ENCODE data around the gene LSM3. TPM values are rescaled to one million over a fixed set of nuclear protein-coding genes. Genes with fewer than 3 reads are reported as not detected.

Gene LSM3
- total and polyA plus RNA-seq, 2 of the 4 experiments (the other 2 are of a cell fraction), result 3.4 to 11.5 TPM

- no peak overlapping the region for H3K56ac ChIP-seq (ENCODE audit: extremely low read depth, insufficient read depth, low read length)
- no peaks in the 10 kb centered on the region for H4K20me1 ChIP-seq (ENCODE audit: insufficient read depth, low read length)
- H2BK15ac ChIP-seq (ENCODE audit: low read depth, low read length), result no peak overlapping the region; the same call in 2 of the 3 replicates
- ATAC-seq (ENCODE audit: low read depth) (no peak), DNase-seq (no peak)
- H3K9me3 ChIP-seq (ENCODE audit: control insufficient read depth, insufficient read depth, low read length), result peaks cover 2% of the 10 kb centered on the region; the same call in 1 of the 2 replicates
- no peak overlapping the region; the same call in 1 of the 2 replicates for H2BK120ac ChIP-seq (ENCODE audit: low read depth, low read length)
- in situ Hi-C loops (cut with MboI; ENCODE audit: low sequenced_read_pairs), result no loop called here
- BruUV-seq (replicated peaks), result no TSS peak
- intact Hi-C loops (cut with micrococcal nuclease), result no loop called here
- H3K9me1 ChIP-seq (ENCODE audit: insufficient read depth, low read length), result no peaks in the 10 kb centered on the region
- POLR2A ChIA-PET (ENCODE audit: unreplicated experiment), result no interaction called here
- H3K9ac ChIP-seq (ENCODE audit: low read depth, low read length), result no peak overlapping the region
- no peak overlapping the region for H3K4me2 ChIP-seq (ENCODE audit: low read depth, low read length)
- CTCF ChIA-PET, result no interaction called here
- no peaks in the 10 kb centered on the region for H3K36me3 ChIP-seq (ENCODE audit: control insufficient read depth, insufficient read depth, low read length)
- no peak overlapping the region for H2AFZ ChIP-seq (replicated peaks; ENCODE audit: low read length, poor library complexity)
- no peak overlapping the region for H4K91ac ChIP-seq (ENCODE audit: insufficient read depth, low read depth, low read length)
- no peaks in the 10 kb centered on the region for H3K79me1 ChIP-seq (ENCODE audit: low read depth in 1 of 2, low read length in 2 of 2)
- WGBS, 2 experiments (ENCODE audit: extremely low coverage in 2 of 2, insufficient read length in 1 of 2), result 88% methylated on average over 5 of the region's 7 CpGs; no CpG with 5 or more reads in 1 of the 2 experiments
- TF ChIP-seq NFE2L2 (IDR thresholded peaks at IDR 0.05; ENCODE audit: low read depth, low read length) (no peak), POLR2A (IDR thresholded peaks at IDR 0.05; ENCODE audit: low read depth, low read length) (no peak), MXI1 (IDR thresholded peaks at IDR 0.05; ENCODE audit: borderline replicate concordance, low read depth, low read length) (no peak), MAFK (IDR thresholded peaks at IDR 0.05; ENCODE audit: low read depth, low read length) (no peak), FOS (IDR thresholded peaks at IDR 0.05; ENCODE audit: low read depth, low read length) (no peak), SMC3 (IDR thresholded peaks at IDR 0.05; ENCODE audit: low read depth, low read length) (no peak), ELK1 (IDR thresholded peaks at IDR 0.05; ENCODE audit: borderline replicate concordance, low read depth, low read length) (no peak), CTCF (conservative IDR thresholded peaks at IDR 0.05; ENCODE audit: low read depth, low read length) (no peak), CEBPB (IDR thresholded peaks at IDR 0.05; ENCODE audit: low read depth, low read length) (no peak)
- no peak overlapping the region for H3K14ac ChIP-seq (replicated peaks; ENCODE audit: low read depth, low read length)
- dilution Hi-C loops (cut with HindIII; ENCODE audit: low sequenced_read_pairs, unreplicated experiment), result no loop called here
- H2BK20ac ChIP-seq (ENCODE audit: low read depth, low read length), result no peak overlapping the region
- no peak overlapping the region for H2BK5ac ChIP-seq (ENCODE audit: low read depth, low read length, poor library complexity, severe bottlenecking)
- H2AK5ac ChIP-seq (ENCODE audit: low read depth, low read length), result no peak overlapping the region
- H3K4me1 ChIP-seq (ENCODE audit: control insufficient read depth, insufficient read depth, low read length), result peaks cover 20% of the 10 kb centered on the region
- no peak overlapping the region for H4K5ac ChIP-seq (ENCODE audit: low read depth, low read length)
- no peak overlapping the region for H3K18ac ChIP-seq (ENCODE audit: low read depth, low read length)
- H3K4me3 ChIP-seq (ENCODE audit: insufficient read depth, low read depth, low read length), result no peak overlapping the region
- H3K4ac ChIP-seq (ENCODE audit: low read depth, low read length), result no peak overlapping the region
- H3K27me3 ChIP-seq (ENCODE audit: control insufficient read depth, insufficient read depth, low read length), result no peaks in the 10 kb centered on the region
- no peak overlapping the region for H3K27ac ChIP-seq (ENCODE audit: insufficient read depth, low read length)
- H2AK9ac ChIP-seq (replicated peaks; ENCODE audit: low read depth, low read length, poor library complexity), result no peak overlapping the region
- no peak overlapping the region for H4K8ac ChIP-seq (ENCODE audit: low read depth in 2 of 2, low read length in 2 of 2)
- no peak overlapping the region for H3K23ac ChIP-seq (ENCODE audit: low read depth, low read length)
Measured at GRCh38 chr3:14238356-14238755, 59.7 kb downstream of the LSM3 start.
